ENCODE results near the gene FLT4. TPM values are rescaled to one million over a fixed set of nuclear protein-coding genes. Genes with fewer than 3 reads are reported as not detected.

FLT4 gene
- total RNA-seq, 4 donors from 2014 or later: 2.1 to 11.6 (median 4.0) TPM

DNA sequence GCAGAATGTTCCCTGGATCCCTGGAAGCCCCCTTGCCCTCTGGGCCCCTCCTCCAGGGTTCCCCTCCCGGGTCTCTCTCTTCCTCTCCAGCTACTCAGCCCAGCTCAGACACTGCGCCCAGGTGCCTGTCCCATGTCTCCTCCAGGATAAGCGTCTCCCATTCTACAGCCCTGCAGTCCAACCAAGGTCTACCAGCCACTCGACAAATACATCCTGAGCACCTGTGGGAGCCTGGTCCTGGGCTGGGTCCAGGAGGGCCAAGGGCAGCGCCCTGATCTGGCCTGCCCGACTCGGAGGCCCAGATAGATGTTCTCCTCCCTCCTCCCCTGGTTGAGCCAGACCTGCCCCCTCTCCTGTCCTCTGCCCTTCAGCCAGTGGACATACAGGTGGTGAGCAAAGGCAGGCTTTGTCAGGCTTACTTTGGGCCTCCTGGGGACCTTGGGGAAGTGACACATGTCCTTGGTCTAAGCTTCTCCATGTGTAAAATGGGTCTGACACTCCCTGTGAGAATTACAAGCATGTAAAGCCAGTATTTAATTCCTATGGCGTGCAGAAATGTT lies 1.4 kb downstream of the FLT4 start:
- DNase-seq (ENCODE audit: low spot score in 2 of 2): peak in 1 of 2 donors; percentile 61
- TF ChIP-seq, protein P1, sequence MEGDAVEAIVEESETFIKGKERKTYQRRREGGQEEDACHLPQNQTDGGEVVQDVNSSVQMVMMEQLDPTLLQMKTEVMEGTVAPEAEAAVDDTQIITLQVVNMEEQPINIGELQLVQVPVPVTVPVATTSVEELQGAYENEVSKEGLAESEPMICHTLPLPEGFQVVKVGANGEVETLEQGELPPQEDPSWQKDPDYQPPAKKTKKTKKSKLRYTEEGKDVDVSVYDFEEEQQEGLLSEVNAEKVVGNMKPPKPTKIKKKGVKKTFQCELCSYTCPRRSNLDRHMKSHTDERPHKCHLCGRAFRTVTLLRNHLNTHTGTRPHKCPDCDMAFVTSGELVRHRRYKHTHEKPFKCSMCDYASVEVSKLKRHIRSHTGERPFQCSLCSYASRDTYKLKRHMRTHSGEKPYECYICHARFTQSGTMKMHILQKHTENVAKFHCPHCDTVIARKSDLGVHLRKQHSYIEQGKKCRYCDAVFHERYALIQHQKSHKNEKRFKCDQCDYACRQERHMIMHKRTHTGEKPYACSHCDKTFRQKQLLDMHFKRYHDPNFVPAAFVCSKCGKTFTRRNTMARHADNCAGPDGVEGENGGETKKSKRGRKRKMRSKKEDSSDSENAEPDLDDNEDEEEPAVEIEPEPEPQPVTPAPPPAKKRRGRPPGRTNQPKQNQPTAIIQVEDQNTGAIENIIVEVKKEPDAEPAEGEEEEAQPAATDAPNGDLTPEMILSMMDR (IDR thresholded peaks at IDR 0.05): no peak
- TF ChIP-seq POLR2A (IDR thresholded peaks at IDR 0.05): no peak
- no peak overlapping the region for H3K4me3 ChIP-seq (ENCODE audit: low read depth, poor library complexity, severe bottlenecking)
- intact Hi-C loops (cut with DNase I; ENCODE audit: low total_unique reads): no loop called here
- 74 to 78% methylated on average over 8 of the region's 8 CpGs for WGBS, 2 donors

DNA sequence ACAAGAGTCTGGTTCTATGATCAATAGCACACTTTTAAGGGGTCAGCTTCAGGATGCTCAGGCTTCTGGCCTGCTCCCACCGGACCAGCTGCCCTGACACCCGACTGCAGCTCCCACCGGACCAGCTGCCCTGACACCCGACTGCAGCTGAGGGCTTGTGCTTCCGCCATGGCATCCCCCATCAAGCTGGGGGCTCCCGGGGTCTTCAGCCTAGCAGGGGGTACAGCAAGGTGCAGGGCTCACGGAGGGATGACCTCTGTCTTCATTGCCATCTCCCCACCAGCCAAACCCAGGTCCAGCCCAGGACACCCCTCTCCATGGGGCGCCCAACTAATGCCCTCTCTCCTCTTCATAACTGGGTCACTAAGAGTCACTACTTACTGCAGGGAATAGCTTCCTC lies 1.9 kb downstream of the FLT4 start:
- intact Hi-C loops (cut with DNase I; ENCODE audit: low total_unique reads): no loop called here
- DNase-seq (ENCODE audit: low spot score in 2 of 2): peak in 1 of 2 donors; percentile 82
- H3K4me3 ChIP-seq (ENCODE audit: low read depth, poor library complexity, severe bottlenecking): no peak overlapping the region
- 79 to 89% methylated on average over 8 of the region's 8 CpGs for WGBS, 2 donors
- TF ChIP-seq, protein P1 (IDR thresholded peaks at IDR 0.05): no peak
- no peak for TF ChIP-seq POLR2A (IDR thresholded peaks at IDR 0.05)

DNA sequence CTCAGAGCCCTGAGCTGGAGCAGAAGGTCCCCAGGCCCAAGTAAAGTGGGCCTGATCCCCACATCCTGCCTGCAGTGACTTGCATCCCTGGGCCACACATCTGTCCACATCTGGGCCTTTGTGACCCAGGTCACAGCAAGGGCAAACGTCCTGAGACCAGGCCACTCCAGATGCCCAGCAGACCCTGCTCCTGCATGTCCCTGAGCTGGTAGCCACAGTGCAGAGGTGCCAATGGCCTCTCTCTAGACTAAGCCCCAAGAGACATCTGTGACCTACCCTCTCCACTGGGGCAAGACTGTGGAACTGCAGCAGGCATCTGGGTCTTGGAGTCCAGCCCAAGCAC lies 2.5 kb downstream of the FLT4 start:
- no peak overlapping the region for H3K4me3 ChIP-seq (ENCODE audit: low read depth, poor library complexity, severe bottlenecking)
- TF ChIP-seq POLR2A (IDR thresholded peaks at IDR 0.05): no peak
- TF ChIP-seq, protein P1 (IDR thresholded peaks at IDR 0.05): no peak
- intact Hi-C loops (cut with DNase I; ENCODE audit: low total_unique reads): no loop called here
- WGBS, 2 donors: 64 to 80% methylated on average over 1 of the region's 1 CpG
- DNase-seq (ENCODE audit: low spot score in 2 of 2): peak in 1 of 2 donors; percentile 70

DNA sequence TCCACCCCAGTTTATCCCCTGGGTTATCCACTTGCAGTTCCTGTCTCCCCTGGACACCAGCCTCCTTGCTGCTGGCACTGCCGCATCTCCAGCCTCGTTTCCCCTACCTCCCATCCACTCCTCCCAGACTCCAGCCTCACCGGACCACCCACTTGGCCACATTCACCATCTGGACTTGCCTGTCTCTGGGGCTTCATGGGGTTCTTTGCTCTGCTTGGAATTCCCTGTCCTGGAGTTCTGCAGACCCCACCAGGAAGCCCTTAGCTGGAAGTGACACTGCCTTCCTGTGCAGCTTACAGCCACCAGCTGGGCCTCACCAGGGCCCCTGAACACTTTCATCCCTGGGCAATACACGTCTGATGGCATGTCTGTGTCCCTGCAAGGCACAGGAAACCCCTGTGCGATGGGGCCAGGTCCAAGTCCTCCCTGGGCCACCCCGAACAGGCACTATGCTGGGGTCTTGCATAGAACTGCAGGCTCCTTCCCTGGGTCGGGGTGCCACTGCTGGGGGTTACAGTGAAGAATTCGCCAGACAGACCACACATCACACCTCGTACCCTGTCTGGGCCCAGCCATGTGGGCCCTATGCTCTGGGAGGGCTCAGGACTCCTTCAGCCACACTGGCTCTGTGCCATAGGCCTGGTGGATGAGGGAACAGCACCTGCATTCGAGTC lies 3.0 kb downstream of the FLT4 start:
- TF ChIP-seq, protein P1 (IDR thresholded peaks at IDR 0.05): no peak
- no peak for TF ChIP-seq POLR2A (IDR thresholded peaks at IDR 0.05)
- intact Hi-C loops (cut with DNase I; ENCODE audit: low total_unique reads): no loop called here
- peak in 1 of 2 donors; percentile 65 for DNase-seq (ENCODE audit: low spot score in 2 of 2)
- 74 to 79% methylated on average over 9 of the region's 10 CpGs for WGBS, 2 donors
- H3K4me3 ChIP-seq (ENCODE audit: low read depth, poor library complexity, severe bottlenecking): no peak overlapping the region

DNA sequence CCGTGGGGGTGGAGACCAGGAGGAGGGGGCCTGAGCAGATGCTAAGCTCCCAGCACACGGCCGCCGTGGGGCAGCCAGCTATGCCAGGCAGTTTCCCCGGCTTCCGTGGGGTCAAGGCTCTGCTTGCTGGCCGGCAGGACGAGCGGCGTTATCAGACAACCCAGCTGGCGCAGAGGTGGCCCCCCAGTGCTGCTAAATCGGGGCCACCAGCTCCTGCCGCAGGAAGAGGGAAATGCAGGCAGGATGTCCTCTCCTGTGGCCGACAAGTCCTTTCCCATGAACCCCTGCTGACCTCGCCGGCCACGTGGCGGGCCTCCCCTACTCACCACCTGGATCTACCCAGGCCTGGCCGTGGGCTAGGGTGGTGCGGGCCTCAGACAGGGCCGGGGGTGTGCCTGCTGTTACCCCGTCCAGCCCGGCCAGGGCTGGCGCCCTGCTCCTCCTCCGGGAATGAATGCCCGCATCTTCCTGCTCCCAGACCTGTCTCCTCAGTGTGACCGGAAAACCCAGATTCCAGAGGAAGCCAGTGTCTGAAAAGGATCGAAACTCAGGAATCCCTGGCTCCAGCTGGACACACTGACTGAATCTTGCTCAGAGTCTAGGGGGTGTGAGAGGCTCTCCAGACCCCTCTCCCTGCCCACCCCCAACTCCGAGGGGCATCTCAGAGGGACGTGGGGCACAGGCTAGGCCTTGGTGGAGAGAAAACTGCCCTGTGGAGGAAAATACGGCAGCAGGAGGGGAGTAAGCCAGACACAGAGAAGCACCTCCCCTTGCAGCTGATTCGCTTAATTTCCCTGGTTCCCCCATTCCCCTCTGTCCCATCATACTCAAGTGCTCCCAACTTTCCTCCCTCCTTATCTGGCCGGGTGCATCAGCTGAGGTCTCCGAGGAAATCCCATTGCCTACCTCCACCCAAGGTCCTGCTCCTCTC lies 3.9 kb downstream of the FLT4 start:
- TF ChIP-seq POLR2A (IDR thresholded peaks at IDR 0.05): no peak
- TF ChIP-seq, protein P1 (IDR thresholded peaks at IDR 0.05): no peak
- peak in 1 of 2 donors; percentile 86 for DNase-seq (ENCODE audit: low spot score in 2 of 2)
- WGBS, 2 donors: 62 to 67% methylated on average over 30 to 33 of the region's 34 CpGs
- no peak overlapping the region for H3K4me3 ChIP-seq (ENCODE audit: low read depth, poor library complexity, severe bottlenecking)
- intact Hi-C loops (cut with DNase I; ENCODE audit: low total_unique reads): no loop called here

Data from lower leg skin (tissue), 4 donors.